Measurements from ENCODE around the gene ABCB4.

GRCh38 chr7:87473986-87474385, 1.5 kb downstream of the ABCB4 start:
- TF ChIP-seq CREB1 (IDR thresholded peaks at IDR 0.05), result no peak
- no peak for TF ChIP-seq CHD2 (IDR thresholded peaks at IDR 0.05; ENCODE audit: low read length)
- TF ChIP-seq POLR2AphosphoS5 (IDR thresholded peaks at IDR 0.05; ENCODE audit: low read depth, low read length), result no peak
- no peak for TF ChIP-seq EZH2 (IDR thresholded peaks at IDR 0.05; ENCODE audit: low read depth, low read length, severe bottlenecking)
- TF ChIP-seq CTCF (IDR thresholded peaks at IDR 0.05; ENCODE audit: control extremely low read depth in 1 of 3, insufficient read depth in 1 of 3, low read depth in 1 of 3, low read length in 3 of 3), result no peak
- TF ChIP-seq ATF2 (IDR thresholded peaks at IDR 0.05; ENCODE audit: low read length), result no peak
- TF ChIP-seq TAF1 (IDR thresholded peaks at IDR 0.05; ENCODE audit: low read depth, low read length), result no peak
